ENCODE results near the gene PRKCH. TPM values are rescaled to one million over a fixed set of nuclear protein-coding genes. Genes with fewer than 3 reads are reported as not detected.

PRKCH gene
- total RNA-seq, 1 experiment from 2014 or later, result 2.7 TPM

DNA sequence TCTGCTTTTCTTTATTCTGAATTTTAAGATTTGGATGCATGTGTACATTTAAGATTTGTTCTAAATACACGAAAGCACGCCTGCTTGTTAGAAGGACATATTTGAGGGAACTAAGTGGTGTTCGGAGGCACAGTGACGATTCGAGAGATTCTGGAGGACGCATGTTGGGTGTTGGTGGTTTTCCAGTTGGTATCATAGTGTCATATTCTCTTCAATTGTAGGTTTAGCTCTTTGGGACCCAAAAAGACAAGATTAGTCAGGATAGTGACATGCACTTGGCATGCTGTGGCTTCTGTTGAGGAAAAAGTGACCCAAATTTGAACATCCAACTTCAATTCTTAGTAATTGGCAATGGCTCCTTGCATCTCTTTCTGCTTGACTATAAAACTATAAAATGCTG, 30.1 kb downstream of the PRKCH start:
- TF ChIP-seq, protein P1, sequence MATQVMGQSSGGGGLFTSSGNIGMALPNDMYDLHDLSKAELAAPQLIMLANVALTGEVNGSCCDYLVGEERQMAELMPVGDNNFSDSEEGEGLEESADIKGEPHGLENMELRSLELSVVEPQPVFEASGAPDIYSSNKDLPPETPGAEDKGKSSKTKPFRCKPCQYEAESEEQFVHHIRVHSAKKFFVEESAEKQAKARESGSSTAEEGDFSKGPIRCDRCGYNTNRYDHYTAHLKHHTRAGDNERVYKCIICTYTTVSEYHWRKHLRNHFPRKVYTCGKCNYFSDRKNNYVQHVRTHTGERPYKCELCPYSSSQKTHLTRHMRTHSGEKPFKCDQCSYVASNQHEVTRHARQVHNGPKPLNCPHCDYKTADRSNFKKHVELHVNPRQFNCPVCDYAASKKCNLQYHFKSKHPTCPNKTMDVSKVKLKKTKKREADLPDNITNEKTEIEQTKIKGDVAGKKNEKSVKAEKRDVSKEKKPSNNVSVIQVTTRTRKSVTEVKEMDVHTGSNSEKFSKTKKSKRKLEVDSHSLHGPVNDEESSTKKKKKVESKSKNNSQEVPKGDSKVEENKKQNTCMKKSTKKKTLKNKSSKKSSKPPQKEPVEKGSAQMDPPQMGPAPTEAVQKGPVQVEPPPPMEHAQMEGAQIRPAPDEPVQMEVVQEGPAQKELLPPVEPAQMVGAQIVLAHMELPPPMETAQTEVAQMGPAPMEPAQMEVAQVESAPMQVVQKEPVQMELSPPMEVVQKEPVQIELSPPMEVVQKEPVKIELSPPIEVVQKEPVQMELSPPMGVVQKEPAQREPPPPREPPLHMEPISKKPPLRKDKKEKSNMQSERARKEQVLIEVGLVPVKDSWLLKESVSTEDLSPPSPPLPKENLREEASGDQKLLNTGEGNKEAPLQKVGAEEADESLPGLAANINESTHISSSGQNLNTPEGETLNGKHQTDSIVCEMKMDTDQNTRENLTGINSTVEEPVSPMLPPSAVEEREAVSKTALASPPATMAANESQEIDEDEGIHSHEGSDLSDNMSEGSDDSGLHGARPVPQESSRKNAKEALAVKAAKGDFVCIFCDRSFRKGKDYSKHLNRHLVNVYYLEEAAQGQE (IDR thresholded peaks at IDR 0.05; ENCODE audit: insufficient read depth in 1 of 2, low read depth in 2 of 2, low read length in 1 of 2), result no peak
- TF ChIP-seq, protein P2, sequence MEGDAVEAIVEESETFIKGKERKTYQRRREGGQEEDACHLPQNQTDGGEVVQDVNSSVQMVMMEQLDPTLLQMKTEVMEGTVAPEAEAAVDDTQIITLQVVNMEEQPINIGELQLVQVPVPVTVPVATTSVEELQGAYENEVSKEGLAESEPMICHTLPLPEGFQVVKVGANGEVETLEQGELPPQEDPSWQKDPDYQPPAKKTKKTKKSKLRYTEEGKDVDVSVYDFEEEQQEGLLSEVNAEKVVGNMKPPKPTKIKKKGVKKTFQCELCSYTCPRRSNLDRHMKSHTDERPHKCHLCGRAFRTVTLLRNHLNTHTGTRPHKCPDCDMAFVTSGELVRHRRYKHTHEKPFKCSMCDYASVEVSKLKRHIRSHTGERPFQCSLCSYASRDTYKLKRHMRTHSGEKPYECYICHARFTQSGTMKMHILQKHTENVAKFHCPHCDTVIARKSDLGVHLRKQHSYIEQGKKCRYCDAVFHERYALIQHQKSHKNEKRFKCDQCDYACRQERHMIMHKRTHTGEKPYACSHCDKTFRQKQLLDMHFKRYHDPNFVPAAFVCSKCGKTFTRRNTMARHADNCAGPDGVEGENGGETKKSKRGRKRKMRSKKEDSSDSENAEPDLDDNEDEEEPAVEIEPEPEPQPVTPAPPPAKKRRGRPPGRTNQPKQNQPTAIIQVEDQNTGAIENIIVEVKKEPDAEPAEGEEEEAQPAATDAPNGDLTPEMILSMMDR (IDR thresholded peaks at IDR 0.05), result no peak
- no peak for TF ChIP-seq SIN3A (IDR thresholded peaks at IDR 0.05; ENCODE audit: borderline replicate concordance, insufficient read depth, low read depth, low read length)
- no peak for TF ChIP-seq POLR2AphosphoS5 (IDR thresholded peaks at IDR 0.05; ENCODE audit: low read depth, low read length)
- no peak for TF ChIP-seq TCF7L2 (IDR thresholded peaks at IDR 0.05; ENCODE audit: low read depth, low read length)
- H3K9me3 ChIP-seq (ENCODE audit: control insufficient read depth, insufficient read depth, low read depth, low read length), result no peaks in the 10 kb centered on the region
- in situ Hi-C loops (cut with HindIII; ENCODE audit: low pct_unique_long_range_greater_than_20kb, low sequenced_read_pairs), result no loop called here
- no peak overlapping the region for H3K4me3 ChIP-seq (ENCODE audit: low read depth in 2 of 2, low read length in 2 of 2)
- BruUV-seq (replicated peaks), result no TSS peak
- ChIA-PET POLR2A (no interaction called here), CTCF (no interaction called here)
- no peaks in the 10 kb centered on the region for H3K27me3 ChIP-seq (ENCODE audit: control insufficient read depth, insufficient read depth, low read length)
- intact Hi-C loops (cut with micrococcal nuclease; ENCODE audit: unreplicated experiment), result no loop called here
- no peak for ATAC-seq
- H3K4me1 ChIP-seq (ENCODE audit: control insufficient read depth, insufficient read depth, low read length), result no peaks in the 10 kb centered on the region
- no peaks in the 10 kb centered on the region for H3K36me3 ChIP-seq (ENCODE audit: control insufficient read depth, insufficient read depth, low read length)
- DNase-seq (ENCODE audit: low read depth, low spot score), result no peak
- H3K27ac ChIP-seq (ENCODE audit: low read length), result no peak overlapping the region

DNA sequence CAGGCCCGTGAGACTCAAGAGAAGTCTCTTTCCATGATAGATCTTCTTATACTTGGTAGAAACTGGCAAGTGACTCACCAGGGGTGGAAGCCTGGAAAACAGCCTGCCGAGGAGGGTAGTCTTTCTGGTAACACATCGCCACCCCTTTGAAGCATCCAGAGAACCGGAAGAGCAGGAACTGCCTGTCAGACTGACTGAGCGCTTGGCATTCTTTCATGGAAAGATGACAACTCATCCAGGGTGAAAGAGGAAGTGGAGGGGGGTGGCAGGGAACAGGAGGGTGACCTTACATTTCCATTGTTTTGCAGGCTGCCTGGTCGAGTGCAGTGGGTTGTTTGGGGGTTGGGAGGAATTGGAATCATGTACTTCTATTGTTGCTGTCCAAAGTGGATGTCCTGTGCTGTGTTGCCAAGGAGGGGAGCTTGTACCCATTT, 34.5 kb downstream of the PRKCH start:
- DNase-seq (ENCODE audit: low read depth, low spot score) (no peak), ATAC-seq (no peak)
- CTCF ChIA-PET, result no interaction called here
- Histone ChIP-seq H3K4me3 (ENCODE audit: low read depth in 2 of 2, low read length in 2 of 2) (no peak overlapping the region), H3K36me3 (ENCODE audit: control insufficient read depth, insufficient read depth, low read length) (no peaks in the 10 kb centered on the region), H3K27ac (ENCODE audit: low read length) (no peak overlapping the region), H3K4me1 (ENCODE audit: control insufficient read depth, insufficient read depth, low read length) (no peaks in the 10 kb centered on the region), H3K9me3 (ENCODE audit: control insufficient read depth, insufficient read depth, low read depth, low read length) (no peaks in the 10 kb centered on the region), H3K27me3 (ENCODE audit: control insufficient read depth, insufficient read depth, low read length) (no peaks in the 10 kb centered on the region)
- BruUV-seq (replicated peaks), result no TSS peak
- POLR2A ChIA-PET, result no interaction called here
- in situ Hi-C loops (cut with HindIII; ENCODE audit: low pct_unique_long_range_greater_than_20kb, low sequenced_read_pairs), result no loop called here
- intact Hi-C loops (cut with micrococcal nuclease; ENCODE audit: unreplicated experiment), result no loop called here
- TF ChIP-seq, protein P1 (IDR thresholded peaks at IDR 0.05; ENCODE audit: insufficient read depth in 1 of 2, low read depth in 2 of 2, low read length in 1 of 2), result no peak
- TF ChIP-seq SIN3A (IDR thresholded peaks at IDR 0.05; ENCODE audit: borderline replicate concordance, insufficient read depth, low read depth, low read length) (no peak), TCF7L2 (IDR thresholded peaks at IDR 0.05; ENCODE audit: low read depth, low read length) (no peak), POLR2AphosphoS5 (IDR thresholded peaks at IDR 0.05; ENCODE audit: low read depth, low read length) (no peak)
- TF ChIP-seq, protein P2 (IDR thresholded peaks at IDR 0.05), result no peak

All from Panc1 (cell line).